ENCODE results near the gene EIF1B.

The EIF1B gene

GRCh38 chr3:40339871-40340270 lies 30.4 kb downstream of the EIF1B start:
- DNase-seq (ENCODE audit: low spot score) = no peak
- Histone ChIP-seq H3K27ac (no peak overlapping the region), H3K4me3 (no peak overlapping the region)
- TF ChIP-seq CTCF (IDR thresholded peaks at IDR 0.05) = no peak

GRCh38 chr3:40340541-40341170 lies 31.1 kb downstream of the EIF1B start:
- DNase-seq (ENCODE audit: low spot score) = no peak
- no peak overlapping the region for H3K27ac ChIP-seq
- no peak overlapping the region for H3K4me3 ChIP-seq
- no peak for TF ChIP-seq CTCF (IDR thresholded peaks at IDR 0.05)

GRCh38 chr3:40341671-40342070 lies 32.2 kb downstream of the EIF1B start:
- Histone ChIP-seq H3K27ac (no peak overlapping the region), H3K4me3 (no peak overlapping the region)
- DNase-seq (ENCODE audit: low spot score) = no peak
- no peak for TF ChIP-seq CTCF (IDR thresholded peaks at IDR 0.05)

- no peak for DNase-seq (ENCODE audit: low spot score)
- no peak overlapping the region for H3K27ac ChIP-seq
- no peak for TF ChIP-seq CTCF (IDR thresholded peaks at IDR 0.05)
- no peak overlapping the region for H3K4me3 ChIP-seq
These were observed 41.0 kb downstream of the EIF1B start for GRCh38 chr3:40350529-40350928.

- DNase-seq (ENCODE audit: low spot score) = no peak
- no peak overlapping the region for H3K27ac ChIP-seq
- TF ChIP-seq CTCF (IDR thresholded peaks at IDR 0.05) = no peak
- H3K4me3 ChIP-seq = no peak overlapping the region
These were observed 45.9 kb downstream of the EIF1B start for GRCh38 chr3:40355410-40355809.

- no peak overlapping the region for H3K27ac ChIP-seq
- TF ChIP-seq CTCF (IDR thresholded peaks at IDR 0.05) = no peak
- H3K4me3 ChIP-seq = no peak overlapping the region
- no peak for DNase-seq (ENCODE audit: low spot score)
These were observed 48.9 kb downstream of the EIF1B start for GRCh38 chr3:40358454-40358853.
